ENCODE measurements around the gene FOXD3.

The FOXD3 gene

GRCh38 chr1:63362578-63362977, 40.2 kb downstream of the FOXD3 start:
- DNase-seq: no peak

GRCh38 chr1:63363014-63363413, 40.6 kb downstream of the FOXD3 start:
- no peak for DNase-seq

GRCh38 chr1:63366908-63367214, 44.5 kb downstream of the FOXD3 start:
- no peak for DNase-seq

GRCh38 chr1:63367215-63368103, 45.1 kb downstream of the FOXD3 start, which contains the start of gene ALG6:
ALG6 (plus strand) TSS chr1:63367627; CDS start chr1:63370978, 3,351 bp downstream.
- peak; percentile 98 for DNase-seq

GRCh38 chr1:63368131-63368530, 45.8 kb downstream of the FOXD3 start:
- DNase-seq: peak; percentile 2
